ENCODE data around the gene CPXM1.

CPXM1 gene

DNA sequence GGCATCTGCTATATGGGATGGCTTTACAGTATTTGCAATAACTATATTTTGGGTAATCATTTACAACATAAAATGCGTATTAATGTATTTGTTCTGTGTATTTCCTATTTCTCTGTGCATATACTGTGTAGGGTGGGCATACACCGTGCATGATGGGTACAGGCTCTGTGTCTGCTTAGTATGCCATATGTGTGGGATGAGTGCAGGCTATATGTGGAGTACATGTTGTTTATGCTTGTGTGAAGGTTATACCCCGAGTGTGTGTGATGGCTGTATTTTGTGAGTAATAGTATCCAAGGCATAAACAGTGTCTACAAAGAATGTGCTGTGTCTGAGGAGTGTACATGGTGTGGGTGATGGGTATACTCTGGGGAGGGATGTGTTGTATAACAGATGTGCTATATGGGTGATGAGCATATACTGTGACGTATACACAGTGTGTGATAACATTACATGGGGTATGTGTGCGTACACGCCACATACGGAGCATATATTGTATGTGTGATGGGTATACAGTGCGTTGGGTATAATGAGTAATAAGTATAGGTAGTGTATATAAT, 52.7 kb downstream of the CPXM1 start:
- DNase-seq, result no peak

DNA sequence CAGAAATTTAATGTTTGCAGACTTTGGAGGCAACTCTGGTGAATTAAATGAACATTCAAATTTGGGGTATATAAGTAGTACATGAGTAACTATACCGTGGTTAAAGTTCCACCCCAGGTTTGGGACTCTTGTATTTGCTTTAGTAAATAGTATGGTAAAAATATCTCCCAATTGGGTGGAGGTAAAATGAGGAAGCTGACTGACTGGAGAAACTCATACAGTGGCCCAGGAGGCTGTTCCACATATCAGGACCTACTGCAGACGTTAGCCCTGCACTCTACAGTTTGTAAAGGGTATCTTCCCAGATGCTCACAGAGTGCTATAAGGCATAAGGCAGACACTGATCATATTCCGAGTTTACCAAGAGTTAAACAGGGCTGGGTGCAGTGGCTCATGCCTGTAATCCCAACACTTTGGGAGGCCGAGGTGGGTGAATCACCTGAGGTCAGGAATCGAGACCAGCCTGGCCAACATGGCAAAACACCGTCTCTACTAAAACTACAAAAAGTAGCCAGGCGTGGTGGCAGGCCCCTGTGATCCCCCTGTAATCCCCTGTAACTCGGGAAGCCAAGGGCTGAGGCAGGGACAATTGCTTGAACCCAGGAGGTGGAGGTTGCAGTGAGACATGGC, 53.7 kb downstream of the CPXM1 start:
- no peak for DNase-seq

GRCh38 chr20:2745936-2746635, 54.3 kb downstream of the CPXM1 start:
- no peak for DNase-seq

GRCh38 chr20:2745060-2745910, 55.1 kb downstream of the CPXM1 start:
- no peak for DNase-seq
